ENCODE results near the gene ADGRG3. TPM values are rescaled to one million over a fixed set of nuclear protein-coding genes. Genes with fewer than 3 reads are reported as not detected.

ADGRG3 gene
- total and polyA plus RNA-seq, 2 experiments from 2014 or later = not detected

GRCh38 chr16:57630931-57631845 lies 36.9 kb upstream of the ADGRG3 start:
- no peak for TF ChIP-seq ZNF331 (CRISPR knock-in tag; IDR thresholded peaks at IDR 0.05; ENCODE audit: low read depth)
- no peak for TF ChIP-seq EZH2 (IDR thresholded peaks at IDR 0.05; ENCODE audit: low read depth, unreplicated experiment)
- TF ChIP-seq POLR2AphosphoS5 (IDR thresholded peaks at IDR 0.05; ENCODE audit: low read depth) = no peak
- TF ChIP-seq EZH2phosphoT487 (IDR thresholded peaks at IDR 0.05; ENCODE audit: unreplicated experiment) = no peak
- no peak for TF ChIP-seq ZNF114 (CRISPR knock-in tag; IDR thresholded peaks at IDR 0.05)
- no peak for TF ChIP-seq ZNF462 (CRISPR knock-in tag; IDR thresholded peaks at IDR 0.05)
- no peak for TF ChIP-seq CTCF (conservative IDR thresholded peaks at IDR 0.05; ENCODE audit: low read depth in 2 of 2)
- TF ChIP-seq JUNB (IDR thresholded peaks at IDR 0.05; ENCODE audit: unreplicated experiment) = no peak
- no peak for TF ChIP-seq ETS1 (IDR thresholded peaks at IDR 0.05)
- TF ChIP-seq CREB1 (CRISPR knock-in tag; IDR thresholded peaks at IDR 0.05; ENCODE audit: low read depth) = no peak
- no peak for TF ChIP-seq REST (IDR thresholded peaks at IDR 0.05; ENCODE audit: unreplicated experiment)
- no peak for TF ChIP-seq NANOG (IDR thresholded peaks at IDR 0.05; ENCODE audit: borderline replicate concordance)
- TF ChIP-seq STAT1 (IDR thresholded peaks at IDR 0.05; ENCODE audit: unreplicated experiment) = no peak
- Histone ChIP-seq H4K20me1 (replicated peaks; ENCODE audit: insufficient read depth) (no peaks in the 10 kb centered on the region), H3K4me3 (no peak overlapping the region), H3K9me2 (ENCODE audit: insufficient read depth) (no peaks in the 10 kb centered on the region), H3K27me3 (ENCODE audit: insufficient read depth) (no peaks in the 10 kb centered on the region), H3K4me2 (no peak overlapping the region), H3K79me2 (replicated peaks; ENCODE audit: insufficient read depth) (no peaks in the 10 kb centered on the region), H3K4me1 (ENCODE audit: insufficient read depth) (no peaks in the 10 kb centered on the region), H3K27ac (ENCODE audit: low read depth) (no peak overlapping the region), H3K36me3 (ENCODE audit: insufficient read depth) (no peaks in the 10 kb centered on the region), H3F3A (replicated peaks; ENCODE audit: low read depth) (no peaks in the 10 kb centered on the region), H2AFZ (no peak overlapping the region)
- Mint-ChIP-seq H3K9me3 (no peaks in the 10 kb centered on the region), H3K27ac (no peak overlapping the region), H3K36me3 (ENCODE audit: low read depth) (no peaks in the 10 kb centered on the region), H3K27me3 (ENCODE audit: insufficient read depth, low read depth, poor library complexity) (peaks cover 10% of the 10 kb centered on the region), H3K4me1 (peaks cover 33% of the 10 kb centered on the region), H3K4me3 (no peak overlapping the region)
- ATAC-seq = no peak
- no peak for DNase-seq (ENCODE audit: low spot score)

All from GM23338 (cell line).